ENCODE measurements around the gene COL4A4.

The COL4A4 gene

GRCh38 chr2:226973816-226974215, 190.2 kb downstream of the COL4A4 start:
- no peak for DNase-seq
- H3K4me3 ChIP-seq (ENCODE audit: low read length): no peak overlapping the region
- no peak overlapping the region for H3K27ac ChIP-seq (ENCODE audit: low read length)

DNA sequence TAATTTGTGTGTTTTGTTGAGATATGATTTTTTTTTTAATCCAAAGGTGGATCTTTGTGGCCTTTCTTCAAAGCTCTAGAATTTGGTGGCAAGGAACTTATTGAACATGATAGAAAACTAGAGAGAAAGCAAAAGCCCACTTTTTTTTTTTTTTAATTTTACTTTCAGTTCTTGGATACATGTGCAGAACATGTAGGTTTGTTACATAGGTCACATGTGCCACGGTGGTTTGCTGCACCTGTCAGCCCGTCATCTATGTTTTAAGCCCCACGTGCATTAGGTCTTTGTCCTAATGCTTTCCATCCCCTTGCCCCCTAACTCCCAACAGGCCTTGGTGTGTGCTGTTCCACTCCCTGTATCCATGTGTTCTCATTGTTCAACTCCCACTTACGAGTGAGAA, 192.2 kb downstream of the COL4A4 start:
- H3K79me2 ChIP-seq (ENCODE audit: low read length): peaks cover 17% of the 10 kb centered on the region; the same call in 1 of the 2 replicates
- no peak overlapping the region for H2AFZ ChIP-seq (ENCODE audit: low read length)
- H3K27ac ChIP-seq (ENCODE audit: low read length): peak overlapping the region; percentile 83

More at GRCh38 chr2:226973816-226974215, 190.2 kb downstream of the COL4A4 start:
- Histone ChIP-seq H3K4me2 (ENCODE audit: low read depth, low read length) (no peak overlapping the region), H3K9ac (ENCODE audit: low read length) (no peak overlapping the region), H3K4me1 (ENCODE audit: low read length) (peaks cover 18% of the 10 kb centered on the region), H3F3A (ENCODE audit: insufficient read depth, low read length) (peaks cover 24% of the 10 kb centered on the region), H2AFZ (ENCODE audit: low read length) (no peak overlapping the region), H3K27me3 (replicated peaks; ENCODE audit: insufficient read depth, low read length) (no peaks in the 10 kb centered on the region), H4K20me1 (ENCODE audit: insufficient read depth, low read length) (no peaks in the 10 kb centered on the region), H3K79me2 (ENCODE audit: low read length) (peaks cover 17% of the 10 kb centered on the region; the same call in 1 of the 2 replicates), H3K9me2 (replicated peaks; ENCODE audit: insufficient read depth, low read length) (no peaks in the 10 kb centered on the region), H3K9me3 (replicated peaks; ENCODE audit: insufficient read depth, low read length) (no peaks in the 10 kb centered on the region), H3K36me3 (replicated peaks; ENCODE audit: insufficient read depth, low read length) (no peaks in the 10 kb centered on the region)
- TF ChIP-seq CTCF (IDR thresholded peaks at IDR 0.05; ENCODE audit: low read length): no peak
- TF ChIP-seq EZH2 (optimal IDR thresholded peaks at IDR 0.05; ENCODE audit: low read depth, low read length): no peak
- TF ChIP-seq EZH2phosphoT487 (IDR thresholded peaks at IDR 0.05; ENCODE audit: low read length): no peak

DNA sequence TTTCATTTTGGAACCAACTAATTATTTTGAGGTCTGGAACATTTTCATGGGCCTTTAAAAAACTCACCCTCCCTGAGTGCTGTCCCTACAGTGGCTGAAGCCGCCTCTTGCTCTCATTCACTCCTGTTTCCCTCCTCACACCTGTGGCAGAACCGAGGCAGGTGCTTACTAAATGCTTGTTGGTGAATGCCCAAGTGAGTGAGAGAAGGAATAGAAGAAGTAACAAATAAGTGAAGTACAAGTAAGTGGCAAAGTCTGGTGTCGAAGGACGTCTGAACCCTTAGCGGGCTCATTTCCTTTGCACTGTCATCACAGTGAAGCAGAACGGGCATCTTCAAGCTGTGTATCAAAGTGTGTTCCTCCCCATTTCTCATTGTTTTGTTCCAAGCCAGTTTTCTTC, 192.9 kb downstream of the COL4A4 start:
- Histone ChIP-seq H3K4me2 (ENCODE audit: low read depth, low read length) (peak overlapping the region; percentile 67), H2AFZ (ENCODE audit: low read length) (peak overlapping the region; percentile 20), H3K9me3 (replicated peaks; ENCODE audit: insufficient read depth, low read length) (no peaks in the 10 kb centered on the region), H3K27ac (ENCODE audit: low read length) (peak overlapping the region; percentile 83), H3K27me3 (replicated peaks; ENCODE audit: insufficient read depth, low read length) (no peaks in the 10 kb centered on the region), H3K79me2 (ENCODE audit: low read length) (peaks cover 17% of the 10 kb centered on the region; the same call in 1 of the 2 replicates), H3K9me2 (replicated peaks; ENCODE audit: insufficient read depth, low read length) (no peaks in the 10 kb centered on the region), H3K4me1 (ENCODE audit: low read length) (peaks cover 18% of the 10 kb centered on the region), H3K9ac (ENCODE audit: low read length) (peak overlapping the region; percentile 53; the same call in 1 of the 2 replicates), H3F3A (ENCODE audit: insufficient read depth, low read length) (peaks cover 24% of the 10 kb centered on the region), H3K4me3 (ENCODE audit: low read length) (peak overlapping the region; percentile 60), H3K36me3 (replicated peaks; ENCODE audit: insufficient read depth, low read length) (no peaks in the 10 kb centered on the region), H4K20me1 (ENCODE audit: insufficient read depth, low read length) (no peaks in the 10 kb centered on the region)
- DNase-seq: peak; percentile 55
- TF ChIP-seq EZH2 (optimal IDR thresholded peaks at IDR 0.05; ENCODE audit: low read depth, low read length) (no peak), CTCF (IDR thresholded peaks at IDR 0.05; ENCODE audit: low read length) (no peak), EZH2phosphoT487 (IDR thresholded peaks at IDR 0.05; ENCODE audit: low read length) (no peak)

More for the DNA sequence above, 192.2 kb downstream of the COL4A4 start:
- Histone ChIP-seq H3F3A (ENCODE audit: insufficient read depth, low read length) (peaks cover 24% of the 10 kb centered on the region), H3K4me3 (ENCODE audit: low read length) (peak overlapping the region; percentile 60), H3K9me3 (replicated peaks; ENCODE audit: insufficient read depth, low read length) (no peaks in the 10 kb centered on the region), H3K9ac (ENCODE audit: low read length) (peak overlapping the region; percentile 53; the same call in 1 of the 2 replicates), H3K27me3 (replicated peaks; ENCODE audit: insufficient read depth, low read length) (no peaks in the 10 kb centered on the region), H3K4me1 (ENCODE audit: low read length) (peaks cover 18% of the 10 kb centered on the region), H3K9me2 (replicated peaks; ENCODE audit: insufficient read depth, low read length) (no peaks in the 10 kb centered on the region), H4K20me1 (ENCODE audit: insufficient read depth, low read length) (no peaks in the 10 kb centered on the region), H3K36me3 (replicated peaks; ENCODE audit: insufficient read depth, low read length) (no peaks in the 10 kb centered on the region), H3K4me2 (ENCODE audit: low read depth, low read length) (peak overlapping the region; percentile 67)
- peak; percentile 60 for DNase-seq
- TF ChIP-seq CTCF (IDR thresholded peaks at IDR 0.05; ENCODE audit: low read length) (no peak), EZH2 (optimal IDR thresholded peaks at IDR 0.05; ENCODE audit: low read depth, low read length) (no peak), EZH2phosphoT487 (IDR thresholded peaks at IDR 0.05; ENCODE audit: low read length) (no peak)
